Neural progenitor cell (in vitro differentiated cells): ENCODE results near the gene NEGR1.

Experiments
- CTCF ChIP-seq: fragments of 200-600 bp; sonication (generic); IDR thresholded peaks from 2 replicates; pipeline ENCODE4 v1.5.1; 2017; ENCODE audit warnings: antibody characterized with exemption, mild to moderate bottlenecking
- EZH2 ChIP-seq: fragments of 200-600 bp; sonication (generic); IDR thresholded peaks from 2 replicates; pipeline ENCODE4 v1.6.1; 2017; ENCODE audit warnings: antibody characterized with exemption, mild to moderate bottlenecking, moderate library complexity
- EZH2phosphoT487 ChIP-seq: fragments of 200-600 bp; sonication (generic); IDR thresholded peaks from 2 replicates; pipeline ENCODE4 v1.6.1; 2017; ENCODE audit warnings: antibody characterized with exemption

DNA sequence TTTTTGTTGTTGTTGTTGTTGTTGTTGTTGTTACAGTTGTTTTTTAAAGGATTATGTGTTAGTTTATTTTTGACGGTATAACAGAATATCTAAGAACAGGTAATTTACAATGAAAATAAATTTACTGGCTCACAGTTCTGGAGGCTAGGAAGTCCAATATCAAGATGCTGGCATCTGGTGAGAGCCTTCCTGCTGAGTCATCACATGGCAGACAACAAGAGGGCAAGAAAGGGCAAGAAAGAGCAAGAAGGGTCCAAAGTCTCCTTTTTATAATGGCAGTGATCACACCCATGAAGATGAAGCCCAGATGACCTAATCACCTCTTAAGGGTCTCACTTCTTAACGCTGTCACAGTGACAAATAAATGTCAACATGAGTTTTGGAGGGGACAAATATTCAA, 142.1 kb downstream of the NEGR1 start:
- TF ChIP-seq EZH2phosphoT487, result no peak
- TF ChIP-seq CTCF, result no peak
- TF ChIP-seq EZH2, result no peak
